Brain microvascular endothelial cell (primary cell): ENCODE results near the gene TMPRSS6.
A peak's percentile ranks its signal among the peaks of the same experiment; 100 is the strongest.

Experiments
- DNase-seq: peaks from one replicate; pipeline ENCODE4 v3.0.0-alpha.2; 2020
- H3K27ac ChIP-seq: fragments of 250-450 bp; sonication (Bioruptor Pico); 2 replicates; pipeline ENCODE4 v1.5.1; 2020; ENCODE audit warnings: mild to moderate bottlenecking, moderate library complexity
- H3K27me3 ChIP-seq: fragments of 250-450 bp; sonication (Bioruptor Pico); replicated peaks from 2 replicates; pipeline ENCODE4 v1.5.1; 2020; ENCODE audit warnings: mild to moderate bottlenecking
- H3K36me3 ChIP-seq: fragments of 250-450 bp; sonication (Bioruptor Pico); replicated peaks from 2 replicates; pipeline ENCODE4 v1.5.1; 2020; ENCODE audit warnings: mild to moderate bottlenecking
- H3K4me3 ChIP-seq: 2 replicates; pipeline ENCODE4 v1.5.1; 2011; ENCODE audit warnings: low read depth, mild to moderate bottlenecking, control low read depth, low read length, moderate library complexity
- in situ Hi-C: cut with HindIII; loops from 2 replicates; pipeline ENCODE4 v1.10.0; 2017; ENCODE audit warnings: low sequenced_read_pairs, low pct_ligation_motif_present
- TF ChIP-seq, protein P1 (sequence below): IDR thresholded peaks from 2 replicates; pipeline ENCODE4 v1.5.1; 2011; ENCODE audit warnings: low read depth, mild to moderate bottlenecking, moderate library complexity, low read length, control low read depth, inconsistent platforms; ENCODE audit errors: missing control alignments

TMPRSS6 gene

DNA sequence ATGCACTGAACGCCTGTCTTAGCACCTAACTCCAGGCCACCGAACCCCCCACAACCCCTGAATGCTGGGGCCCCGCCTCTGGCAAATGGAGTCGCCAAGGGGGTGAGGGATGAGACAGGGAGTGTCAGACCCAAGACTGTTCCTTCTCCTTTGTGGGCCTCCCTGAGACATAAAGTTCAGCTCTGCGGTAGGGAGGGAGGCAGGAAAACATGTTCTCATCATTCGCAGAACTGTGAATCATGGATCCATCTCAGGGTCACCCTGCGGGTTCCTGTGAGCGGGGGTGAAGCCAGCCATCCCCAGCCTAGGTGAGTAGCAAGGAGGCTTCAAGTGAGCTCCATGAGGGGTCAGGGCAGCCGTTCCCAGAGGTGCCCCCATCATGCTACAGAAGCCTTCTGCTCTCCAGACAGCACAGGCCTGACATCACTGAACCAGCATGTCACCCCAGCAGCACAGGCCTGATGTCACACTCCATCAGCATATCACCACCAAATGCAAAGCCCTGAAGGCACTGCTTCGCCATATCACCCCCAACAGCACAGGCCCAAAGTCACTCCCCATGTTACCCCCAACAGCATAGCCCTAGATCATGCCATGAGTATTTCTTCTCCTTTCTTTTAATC, 27.2 kb downstream of the TMPRSS6 start:
- Histone ChIP-seq H3K36me3 (no peaks in the 10 kb centered on the region), H3K27ac (no peak overlapping the region), H3K4me3 (no peak overlapping the region), H3K27me3 (no peaks in the 10 kb centered on the region)
- in situ Hi-C loops, result no loop called here
- TF ChIP-seq, protein P1, sequence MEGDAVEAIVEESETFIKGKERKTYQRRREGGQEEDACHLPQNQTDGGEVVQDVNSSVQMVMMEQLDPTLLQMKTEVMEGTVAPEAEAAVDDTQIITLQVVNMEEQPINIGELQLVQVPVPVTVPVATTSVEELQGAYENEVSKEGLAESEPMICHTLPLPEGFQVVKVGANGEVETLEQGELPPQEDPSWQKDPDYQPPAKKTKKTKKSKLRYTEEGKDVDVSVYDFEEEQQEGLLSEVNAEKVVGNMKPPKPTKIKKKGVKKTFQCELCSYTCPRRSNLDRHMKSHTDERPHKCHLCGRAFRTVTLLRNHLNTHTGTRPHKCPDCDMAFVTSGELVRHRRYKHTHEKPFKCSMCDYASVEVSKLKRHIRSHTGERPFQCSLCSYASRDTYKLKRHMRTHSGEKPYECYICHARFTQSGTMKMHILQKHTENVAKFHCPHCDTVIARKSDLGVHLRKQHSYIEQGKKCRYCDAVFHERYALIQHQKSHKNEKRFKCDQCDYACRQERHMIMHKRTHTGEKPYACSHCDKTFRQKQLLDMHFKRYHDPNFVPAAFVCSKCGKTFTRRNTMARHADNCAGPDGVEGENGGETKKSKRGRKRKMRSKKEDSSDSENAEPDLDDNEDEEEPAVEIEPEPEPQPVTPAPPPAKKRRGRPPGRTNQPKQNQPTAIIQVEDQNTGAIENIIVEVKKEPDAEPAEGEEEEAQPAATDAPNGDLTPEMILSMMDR, result no peak
- no peak for DNase-seq

DNA sequence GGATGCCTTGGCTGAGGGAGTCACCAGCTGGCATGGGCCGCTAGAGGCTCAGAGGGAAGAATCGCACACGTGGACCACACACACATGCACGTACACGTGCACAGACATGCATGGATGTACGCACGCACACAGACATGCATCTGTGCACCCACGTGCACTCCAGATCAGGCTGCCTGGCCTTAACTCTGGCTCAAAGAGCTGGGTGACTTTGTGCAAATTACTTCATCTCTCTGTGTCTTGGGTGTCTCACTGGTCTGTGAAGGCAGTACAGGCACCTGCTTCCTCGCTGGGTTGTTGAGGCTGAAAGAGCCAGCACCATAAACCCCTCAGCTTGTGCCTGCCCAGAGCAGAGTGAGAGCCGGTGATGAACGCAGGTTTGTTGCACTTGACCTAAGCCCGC, 28.7 kb downstream of the TMPRSS6 start:
- Histone ChIP-seq H3K27me3 (peaks cover 1% of the 10 kb centered on the region), H3K36me3 (no peaks in the 10 kb centered on the region), H3K27ac (no peak overlapping the region), H3K4me3 (no peak overlapping the region)
- no peak for DNase-seq
- TF ChIP-seq, protein P1, result no peak
- in situ Hi-C loops, result no loop called here

DNA sequence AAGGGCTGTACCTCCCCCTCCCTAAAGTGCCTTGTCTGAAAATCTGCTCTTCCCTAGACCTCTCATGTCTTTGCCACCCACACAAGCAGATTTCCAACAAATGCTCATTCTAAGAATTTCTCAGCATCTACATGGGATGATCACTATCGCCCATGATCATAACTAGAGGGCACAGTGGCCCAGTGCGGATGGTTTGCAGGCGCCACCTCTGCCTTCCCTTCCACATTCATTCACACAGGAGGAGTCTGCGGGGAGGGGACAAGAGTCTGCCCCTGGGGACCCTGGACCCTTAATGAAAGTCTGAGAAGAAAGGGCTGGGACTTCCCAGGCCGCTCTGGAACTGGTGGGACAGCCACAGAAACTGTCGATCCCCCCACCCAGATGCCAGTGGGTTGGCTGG, 29.1 kb downstream of the TMPRSS6 start:
- H3K27ac ChIP-seq, result no peak overlapping the region
- no peak for DNase-seq
- H3K27me3 ChIP-seq, result peaks cover 1% of the 10 kb centered on the region
- in situ Hi-C loops, result no loop called here
- H3K4me3 ChIP-seq, result no peak overlapping the region
- H3K36me3 ChIP-seq, result no peaks in the 10 kb centered on the region
- TF ChIP-seq, protein P1, result no peak

DNA sequence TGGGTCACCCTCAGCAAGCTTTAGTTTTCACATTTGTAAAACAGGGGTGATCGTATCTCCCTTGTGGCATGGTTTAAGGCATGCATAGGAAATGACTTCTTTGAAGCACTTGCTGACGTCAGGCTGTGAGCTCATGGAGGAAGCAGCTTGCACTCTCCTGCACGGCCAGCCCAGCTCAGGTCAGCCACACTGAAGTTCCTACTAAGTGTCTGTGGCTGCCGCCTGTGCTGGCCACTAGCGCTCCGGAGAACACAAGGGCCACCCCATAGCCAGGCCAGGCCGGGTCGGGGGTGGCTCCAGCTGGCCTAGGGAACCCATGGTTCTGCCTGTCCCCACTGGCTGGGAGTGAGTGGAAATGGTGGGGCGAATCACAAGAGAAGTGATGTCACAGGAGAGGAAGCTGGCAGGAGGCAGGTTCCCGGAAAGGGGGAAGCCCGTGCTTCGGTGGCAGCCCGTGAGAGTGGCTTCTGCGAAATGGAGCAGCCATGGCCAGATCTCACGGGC, 29.8 kb downstream of the TMPRSS6 start:
- H3K27ac ChIP-seq, result no peak overlapping the region
- peak; percentile 21 for DNase-seq
- H3K27me3 ChIP-seq, result peaks cover 3% of the 10 kb centered on the region
- TF ChIP-seq, protein P1, result no peak
- no peak overlapping the region for H3K4me3 ChIP-seq
- in situ Hi-C loops, result no loop called here
- no peaks in the 10 kb centered on the region for H3K36me3 ChIP-seq

DNA sequence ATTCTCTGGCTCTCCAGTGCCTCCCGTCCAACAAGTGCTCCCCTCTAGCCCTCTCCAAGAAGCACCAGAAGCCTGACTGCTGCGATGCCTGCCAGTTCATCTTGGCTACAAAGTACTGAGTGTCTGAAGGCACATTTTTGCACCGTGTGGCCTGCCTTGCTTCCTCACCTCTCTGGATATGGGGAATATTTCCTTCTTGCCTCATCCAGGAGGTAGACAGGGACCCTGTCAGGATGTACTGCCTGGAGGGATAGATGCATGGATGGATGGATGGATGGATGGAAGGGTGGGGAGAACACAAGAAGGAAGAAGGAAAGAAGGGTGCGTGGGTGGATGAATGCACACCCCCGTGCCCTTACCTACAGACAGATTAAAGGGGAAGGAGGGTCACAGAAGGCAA, 30.4 kb downstream of the TMPRSS6 start:
- in situ Hi-C loops, result no loop called here
- TF ChIP-seq, protein P1, result no peak
- H3K27me3 ChIP-seq, result peaks cover 5% of the 10 kb centered on the region
- H3K4me3 ChIP-seq, result no peak overlapping the region
- H3K27ac ChIP-seq, result no peak overlapping the region
- no peaks in the 10 kb centered on the region for H3K36me3 ChIP-seq
- no peak for DNase-seq

DNA sequence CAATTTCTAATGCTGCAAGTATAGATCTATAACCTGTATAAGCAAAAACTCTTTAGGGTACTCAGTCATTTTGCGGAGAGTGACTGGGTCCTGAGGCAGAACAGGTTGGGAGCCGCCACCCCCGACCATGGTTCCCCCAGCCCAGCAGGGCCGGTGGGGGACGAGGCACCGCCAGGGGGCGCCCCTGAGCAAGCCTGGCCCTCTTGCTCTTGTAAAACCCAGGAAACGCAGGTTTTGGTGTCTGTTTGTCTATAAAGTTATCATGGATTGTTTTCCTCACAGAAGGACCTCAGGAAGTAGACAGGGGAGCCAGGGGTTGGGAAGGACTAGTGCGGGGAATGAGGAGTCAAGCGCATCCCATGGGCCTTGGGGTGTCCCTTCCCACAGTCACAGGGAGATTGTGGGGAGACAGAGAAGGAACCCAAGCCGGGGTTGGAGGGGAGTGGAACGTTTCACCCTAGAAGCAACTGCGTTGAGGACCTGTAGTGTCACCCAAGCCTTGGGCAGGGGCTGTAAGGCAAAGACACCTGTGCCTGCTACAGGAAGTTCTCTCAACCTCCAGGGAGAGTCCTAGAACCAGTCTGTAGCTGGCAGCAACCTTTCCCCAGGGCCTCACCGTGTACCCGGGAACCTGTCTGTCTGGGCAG, 31.6 kb downstream of the TMPRSS6 start:
- TF ChIP-seq, protein P1, result peak; percentile 100
- no peak overlapping the region for H3K4me3 ChIP-seq
- H3K27ac ChIP-seq, result no peak overlapping the region
- no peaks in the 10 kb centered on the region for H3K36me3 ChIP-seq
- peaks cover 5% of the 10 kb centered on the region for H3K27me3 ChIP-seq
- in situ Hi-C loops, result no loop called here
- peak; percentile 25 for DNase-seq
